ENCODE data around the gene BCAS3.
A peak's percentile ranks its signal among the peaks of the same experiment; 100 is the strongest.

The BCAS3 gene

DNA sequence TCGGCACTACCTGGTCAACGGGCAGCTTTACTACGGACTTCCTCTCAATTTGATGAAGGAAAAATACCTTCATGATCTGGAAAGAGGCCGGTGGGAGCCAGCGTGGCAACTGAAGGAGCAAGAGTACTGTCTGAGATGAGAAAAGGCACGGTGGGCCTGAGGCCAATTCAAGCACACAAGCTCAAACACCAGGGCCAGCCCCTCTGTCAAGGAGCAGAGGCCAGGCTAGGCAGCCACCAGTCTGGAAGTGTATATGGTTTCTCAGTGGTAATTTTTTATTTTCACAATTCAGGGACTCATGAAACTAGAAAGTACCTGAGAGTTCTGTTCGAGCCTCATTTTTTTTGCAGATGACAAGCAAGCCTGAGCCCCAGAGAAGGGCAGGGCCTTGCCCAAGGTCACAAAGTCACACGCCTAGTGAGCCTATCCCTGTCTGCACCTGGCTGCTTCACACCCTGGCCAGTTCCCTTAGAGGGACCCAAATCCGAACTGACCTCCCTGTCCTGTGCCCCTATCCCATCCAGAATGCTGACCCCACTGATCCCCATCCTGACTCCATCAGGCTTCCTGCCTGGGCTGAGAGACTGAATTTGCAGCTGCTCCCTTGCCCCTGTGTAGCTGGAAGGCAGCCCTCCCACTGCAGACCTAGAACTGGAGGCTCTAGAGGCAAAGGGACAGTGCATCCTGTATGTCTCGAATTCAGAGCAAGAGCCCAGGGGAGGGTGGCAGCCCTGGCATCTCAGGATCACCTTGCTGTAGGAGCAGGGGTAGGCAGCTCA lies 717.2 kb downstream of the BCAS3 start:
- Histone ChIP-seq H3K9me3 (ENCODE audit: control insufficient read depth, low read length) (no peaks in the 10 kb centered on the region), H3K27ac (no peak overlapping the region), H3K4me2 (ENCODE audit: low read length) (no peak overlapping the region), H3K4me3 (ENCODE audit: low read depth, low read length) (no peak overlapping the region), H3K9ac (no peak overlapping the region), H2AFZ (no peak overlapping the region), H3K4me1 (peaks cover 2% of the 10 kb centered on the region), H3K27me3 (ENCODE audit: control insufficient read depth, insufficient read depth, low read length) (peaks cover 15% of the 10 kb centered on the region), H3K36me3 (ENCODE audit: control insufficient read depth, insufficient read depth, low read length) (no peaks in the 10 kb centered on the region), H3K79me2 (no peaks in the 10 kb centered on the region)
- TF ChIP-seq, protein P1, sequence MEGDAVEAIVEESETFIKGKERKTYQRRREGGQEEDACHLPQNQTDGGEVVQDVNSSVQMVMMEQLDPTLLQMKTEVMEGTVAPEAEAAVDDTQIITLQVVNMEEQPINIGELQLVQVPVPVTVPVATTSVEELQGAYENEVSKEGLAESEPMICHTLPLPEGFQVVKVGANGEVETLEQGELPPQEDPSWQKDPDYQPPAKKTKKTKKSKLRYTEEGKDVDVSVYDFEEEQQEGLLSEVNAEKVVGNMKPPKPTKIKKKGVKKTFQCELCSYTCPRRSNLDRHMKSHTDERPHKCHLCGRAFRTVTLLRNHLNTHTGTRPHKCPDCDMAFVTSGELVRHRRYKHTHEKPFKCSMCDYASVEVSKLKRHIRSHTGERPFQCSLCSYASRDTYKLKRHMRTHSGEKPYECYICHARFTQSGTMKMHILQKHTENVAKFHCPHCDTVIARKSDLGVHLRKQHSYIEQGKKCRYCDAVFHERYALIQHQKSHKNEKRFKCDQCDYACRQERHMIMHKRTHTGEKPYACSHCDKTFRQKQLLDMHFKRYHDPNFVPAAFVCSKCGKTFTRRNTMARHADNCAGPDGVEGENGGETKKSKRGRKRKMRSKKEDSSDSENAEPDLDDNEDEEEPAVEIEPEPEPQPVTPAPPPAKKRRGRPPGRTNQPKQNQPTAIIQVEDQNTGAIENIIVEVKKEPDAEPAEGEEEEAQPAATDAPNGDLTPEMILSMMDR (IDR thresholded peaks at IDR 0.05), result no peak

DNA sequence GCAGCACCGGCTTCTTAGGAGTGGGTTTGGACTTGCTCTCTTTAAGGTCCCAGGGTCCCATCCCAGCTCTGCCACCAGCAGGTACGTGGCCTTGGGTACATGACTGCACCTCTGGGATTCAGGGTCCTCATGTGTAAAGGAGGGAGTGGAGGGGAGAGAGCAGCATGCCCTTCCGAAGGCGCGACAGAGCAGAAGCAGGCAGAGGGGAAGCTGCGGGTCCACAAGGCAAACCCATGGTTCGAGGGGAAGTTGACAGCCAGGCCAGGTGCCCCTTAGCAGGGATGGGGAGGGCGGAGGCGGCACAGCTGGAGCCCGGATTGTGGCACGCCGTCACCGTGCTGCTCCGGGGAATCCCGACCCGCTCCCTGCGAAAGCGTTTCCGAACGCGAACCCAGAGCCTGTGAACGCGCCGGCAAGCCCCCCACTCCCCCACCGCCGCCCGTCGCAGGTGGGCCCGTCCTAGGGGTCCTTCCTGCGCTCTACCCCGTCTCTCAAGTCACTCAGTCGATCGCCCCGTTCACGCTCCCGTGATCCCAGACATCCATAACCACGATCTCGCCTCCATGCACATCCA lies 717.8 kb downstream of the BCAS3 start:
- Histone ChIP-seq H3K9me3 (ENCODE audit: control insufficient read depth, low read length) (no peaks in the 10 kb centered on the region), H3K27ac (no peak overlapping the region), H2AFZ (no peak overlapping the region), H3K4me1 (peaks cover 2% of the 10 kb centered on the region), H3K79me2 (no peaks in the 10 kb centered on the region), H3K36me3 (ENCODE audit: control insufficient read depth, insufficient read depth, low read length) (no peaks in the 10 kb centered on the region), H3K9ac (no peak overlapping the region), H3K4me3 (ENCODE audit: low read depth, low read length) (no peak overlapping the region), H3K4me2 (ENCODE audit: low read length) (no peak overlapping the region), H3K27me3 (ENCODE audit: control insufficient read depth, insufficient read depth, low read length) (peaks cover 15% of the 10 kb centered on the region)
- TF ChIP-seq, protein P1 (IDR thresholded peaks at IDR 0.05), result no peak

DNA sequence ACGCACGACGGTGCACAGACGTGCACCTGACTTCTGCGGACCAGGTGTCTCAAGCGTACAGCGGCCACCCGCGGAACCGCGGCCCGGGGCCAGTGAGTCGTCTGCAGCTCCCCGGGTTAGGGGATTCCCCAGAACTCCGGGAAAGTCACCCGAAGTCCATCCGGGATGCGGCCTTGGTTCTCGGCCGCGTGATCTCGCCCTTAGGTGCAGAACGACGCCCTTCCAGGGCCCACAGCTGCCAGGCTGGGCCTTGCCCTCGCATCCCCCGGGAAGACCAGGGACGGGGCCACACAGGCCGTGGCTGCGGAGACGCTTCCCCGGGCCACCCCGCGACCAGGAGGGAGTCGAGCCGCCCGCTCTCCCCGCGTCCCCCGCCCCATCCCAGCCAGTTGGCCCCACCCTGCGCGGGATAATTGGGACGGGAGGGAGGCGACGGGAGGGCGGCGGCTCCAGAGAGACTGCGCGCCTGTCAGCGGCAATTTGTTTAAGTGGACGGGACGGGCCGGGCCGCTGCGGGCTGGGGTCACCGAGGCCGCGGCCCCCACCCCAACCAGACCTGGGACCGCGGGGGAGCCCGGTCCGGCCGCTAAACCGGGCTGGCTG lies 718.4 kb downstream of the BCAS3 start:
- H2AFZ ChIP-seq, result no peak overlapping the region
- peaks cover 2% of the 10 kb centered on the region for H3K4me1 ChIP-seq
- no peaks in the 10 kb centered on the region for H3K9me3 ChIP-seq (ENCODE audit: control insufficient read depth, low read length)
- TF ChIP-seq, protein P1 (IDR thresholded peaks at IDR 0.05), result no peak
- peaks cover 20% of the 10 kb centered on the region for H3K27me3 ChIP-seq (ENCODE audit: control insufficient read depth, insufficient read depth, low read length)
- H3K36me3 ChIP-seq (ENCODE audit: control insufficient read depth, insufficient read depth, low read length), result no peaks in the 10 kb centered on the region
- no peak overlapping the region for H3K9ac ChIP-seq
- H3K79me2 ChIP-seq, result no peaks in the 10 kb centered on the region
- H3K27ac ChIP-seq, result no peak overlapping the region
- H3K4me2 ChIP-seq (ENCODE audit: low read length), result no peak overlapping the region
- H3K4me3 ChIP-seq (ENCODE audit: low read depth, low read length), result no peak overlapping the region

DNA sequence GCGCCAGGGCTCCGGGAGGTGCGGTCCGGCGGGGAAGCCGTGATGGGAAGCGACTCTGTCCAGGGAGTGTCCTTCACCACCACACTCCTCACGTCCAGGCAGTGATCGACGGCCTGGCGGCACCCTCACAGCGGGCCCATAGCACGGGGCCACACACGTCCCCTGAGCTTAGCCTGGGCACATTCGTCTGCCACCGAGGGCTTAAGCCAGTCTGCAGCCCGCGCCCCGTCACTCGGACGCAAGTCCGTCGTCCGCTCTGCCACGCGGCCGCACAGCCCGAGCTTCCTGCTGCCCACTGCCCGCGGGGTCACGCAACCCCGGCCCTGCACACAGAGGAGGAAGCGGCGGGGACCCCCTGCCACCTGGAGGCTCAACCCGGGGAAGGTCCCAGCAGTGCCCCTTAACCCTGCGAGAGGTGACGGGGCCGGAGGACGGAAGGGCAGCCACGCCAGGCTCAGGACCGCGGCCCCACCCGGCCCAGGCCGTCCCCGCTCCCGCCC lies 719.0 kb downstream of the BCAS3 start:
- no peak overlapping the region for H2AFZ ChIP-seq
- no peak overlapping the region for H3K9ac ChIP-seq
- no peak overlapping the region for H3K4me3 ChIP-seq (ENCODE audit: low read depth, low read length)
- H3K36me3 ChIP-seq (ENCODE audit: control insufficient read depth, insufficient read depth, low read length), result no peaks in the 10 kb centered on the region
- H3K4me2 ChIP-seq (ENCODE audit: low read length), result peak overlapping the region; percentile 44
- peaks cover 2% of the 10 kb centered on the region for H3K4me1 ChIP-seq
- peaks cover 25% of the 10 kb centered on the region for H3K27me3 ChIP-seq (ENCODE audit: control insufficient read depth, insufficient read depth, low read length)
- TF ChIP-seq, protein P1 (IDR thresholded peaks at IDR 0.05), result no peak
- no peaks in the 10 kb centered on the region for H3K79me2 ChIP-seq
- no peak overlapping the region for H3K27ac ChIP-seq
- H3K9me3 ChIP-seq (ENCODE audit: control insufficient read depth, low read length), result no peaks in the 10 kb centered on the region
